Measurements from ENCODE around the gene FLRT3.

DNA sequence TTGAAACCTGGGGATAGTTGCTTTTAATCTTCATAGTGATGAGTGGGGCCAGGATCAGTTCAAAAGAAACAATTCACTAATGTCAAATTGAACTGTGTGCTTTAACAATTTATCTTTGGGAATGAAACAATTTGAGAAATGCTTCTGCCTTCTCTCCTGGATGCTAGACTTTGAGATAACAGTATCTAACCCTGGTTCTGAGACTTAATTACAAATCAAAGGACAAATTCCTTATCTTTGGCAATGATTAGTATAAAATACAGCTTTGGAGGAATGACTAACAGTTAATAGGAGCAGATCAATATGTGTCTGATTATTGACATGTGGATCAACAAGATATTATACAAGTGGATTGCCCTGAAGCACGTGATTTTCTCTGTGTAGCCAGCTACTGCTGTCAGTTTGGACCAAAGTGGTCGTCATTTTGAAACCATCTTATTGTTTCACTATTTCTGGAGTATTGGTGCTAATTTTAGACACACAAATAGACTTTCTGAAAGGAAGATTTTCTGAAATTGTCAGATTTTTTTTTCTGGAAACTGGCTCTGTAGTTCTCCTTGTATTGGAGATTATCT, 6.2 kb upstream of the FLRT3 start:
- TF ChIP-seq CTCF (IDR thresholded peaks at IDR 0.05; ENCODE audit: low read depth, low read length, missing input control): no peak
- no peak for TF ChIP-seq ATF3 (IDR thresholded peaks at IDR 0.05)

Measured in liver (tissue), 3 donors.